ENCODE measurements around the gene CBY3. TPM values are rescaled to one million over a fixed set of nuclear protein-coding genes. Genes with fewer than 3 reads are reported as not detected.
"Not testable (repeated sequence)": the region's sequence is repeated elsewhere in the genome, so short reads cannot be mapped to it uniquely, and the experiment has no call there.

CBY3 gene
- total and polyA plus RNA-seq, 2 of the 8 experiments (the other 6 are each of a cell fraction or from before 2014, with no cell fraction given), result 0.39 TPM

DNA sequence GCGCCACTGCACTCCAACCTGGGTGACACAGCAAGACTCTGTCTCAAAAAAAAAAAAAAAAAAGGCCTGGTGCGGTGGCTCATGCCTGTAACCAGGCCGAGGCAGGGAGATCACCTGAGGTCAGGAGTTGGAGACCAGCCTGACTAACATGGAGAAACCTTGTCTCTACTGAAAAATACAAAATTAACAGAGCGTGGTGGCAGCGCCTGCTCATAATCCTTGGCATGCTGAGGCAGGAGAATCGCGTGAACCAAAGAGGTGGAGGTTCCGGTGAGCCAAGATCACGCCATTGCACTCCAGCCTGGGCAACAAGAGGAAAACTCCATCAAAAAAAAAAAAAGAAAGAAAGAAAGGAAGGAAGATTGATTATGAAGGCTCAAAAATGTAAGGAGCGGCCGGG is 41.5 kb downstream of the CBY3 start:
- H3K36me3 ChIP-seq (ENCODE audit: control insufficient read depth in 2 of 4, insufficient read depth in 4 of 4, low read length in 3 of 4); H3K4me1 ChIP-seq (replicated peaks in 1 of 4; ENCODE audit: control insufficient read depth in 3 of 4, insufficient read depth in 4 of 4, low read length in 3 of 4); H2BK12ac ChIP-seq (ENCODE audit: low read depth, low read length); H3K4me2 ChIP-seq (ENCODE audit: insufficient read depth in 1 of 2, low read depth in 2 of 2, low read length in 2 of 2); DNase-seq (ENCODE audit: low read depth in 1 of 2, low spot score in 2 of 2); H2AK5ac ChIP-seq (ENCODE audit: low read depth, low read length); H2AFZ ChIP-seq (ENCODE audit: low read length); H3K9me3 ChIP-seq (ENCODE audit: insufficient read depth in 2 of 2, low read depth in 1 of 2, low read length in 1 of 2); H2BK20ac ChIP-seq (ENCODE audit: low read length); H3K27ac ChIP-seq (ENCODE audit: low read depth, low read length); H3K56ac ChIP-seq (replicated peaks; ENCODE audit: insufficient read length, low read depth, low read length); H4K5ac ChIP-seq (ENCODE audit: insufficient read length, low read depth, low read length); H3K18ac ChIP-seq (ENCODE audit: extremely low read depth, low read length); H4K20me1 ChIP-seq (replicated peaks in 1 of 2; ENCODE audit: control insufficient read depth in 1 of 2, insufficient read depth in 2 of 2, low read length in 2 of 2); H3K23ac ChIP-seq (ENCODE audit: insufficient read length); H4K8ac ChIP-seq (ENCODE audit: extremely low read depth, insufficient read depth, low read length); FAIRE-seq; H3K4ac ChIP-seq (replicated peaks; ENCODE audit: insufficient read length, low read depth, low read length); H3K4me3 ChIP-seq (ENCODE audit: extremely low read depth in 1 of 4, insufficient read depth in 2 of 4, low read depth in 3 of 4, low read length in 4 of 4); H2BK15ac ChIP-seq (ENCODE audit: low read length); H3K79me1 ChIP-seq (ENCODE audit: low read depth, low read length); H3K14ac ChIP-seq (ENCODE audit: insufficient read length); H3K27me3 ChIP-seq (replicated peaks in 1 of 4; ENCODE audit: control insufficient read depth in 3 of 4, extremely low read depth in 1 of 4, insufficient read depth in 3 of 4, low read length in 3 of 4); H4K91ac ChIP-seq (replicated peaks; ENCODE audit: insufficient read length, low read length); H2BK120ac ChIP-seq (replicated peaks; ENCODE audit: low read depth, low read length); H2BK5ac ChIP-seq (ENCODE audit: low read depth, low read length); H3K79me2 ChIP-seq (ENCODE audit: control insufficient read depth in 1 of 2, insufficient read depth in 2 of 2, low read length in 2 of 2); H3K23me2 ChIP-seq (ENCODE audit: low read depth, low read length); H3K9ac ChIP-seq (replicated peaks in 1 of 4; ENCODE audit: extremely low read depth in 1 of 4, low read depth in 3 of 4, low read length in 3 of 4): not testable (repeated sequence)
- ChIA-PET CTCF (ENCODE audit: partially characterized antibody) (interaction anchor here (0.8 to 3.2 kb wide), 3 partner anchors 11 to 29 kb away, joined by 3 to 25 read pairs (median 4); partner anchors contain the start of gene HNRNPH1), POLR2A (ENCODE audit: partially characterized antibody) (interaction anchor here (0.6 to 4.5 kb wide), 3 partner anchors 17 to 23 kb away, joined by 3 to 46 read pairs (median 5); partner anchors contain the start of gene HNRNPH1)
- WGBS, 2 experiments (ENCODE audit: extremely low coverage in 1 of 2, insufficient coverage in 1 of 2, insufficient read length in 1 of 2, insufficient replicate concordance in 2 of 2, low coverage in 1 of 2, low lambda C conversion rate in 2 of 2, missing lambda C conversion rate in 1 of 2), result 95% methylated on average over 6 of the region's 11 CpGs; no CpG with 5 or more reads in 1 of the 2 experiments
